K562 (cell line): ENCODE measurements around the gene NAA40. TPM values are rescaled to one million over a fixed set of nuclear protein-coding genes. Genes with fewer than 3 reads are reported as not detected.

Experiments
- MYBL2 ChIP-seq, 2 experiments: fragments of 450-650 bp in 1 of 2; sonication (generic) in 1 of 2; formaldehyde crosslinking in 1 of 2; IDR thresholded peaks; 2 replicates each; pipeline versions ENCODE4 v1.6.1 to v1.8.1; 2017 to 2022; ENCODE audit warnings: borderline replicate concordance in 1 of 2, inconsistent platforms in 1 of 2, low read depth in 1 of 2, mild to moderate bottlenecking in 1 of 2, missing genetic modification reagents in 1 of 2, moderate library complexity in 1 of 2
- NCOA2 ChIP-seq, 2 experiments: fragments of 450-650 bp; IDR thresholded peaks; 2 replicates each; pipeline ENCODE4 v1.6.1; 2018; ENCODE audit warnings: mild to moderate bottlenecking in 2 of 2, moderate library complexity in 1 of 2; ENCODE audit not compliant: partially characterized antibody in 2 of 2
- RFX7 ChIP-seq: fragments of 250-450 bp; sonication (Bioruptor Pico); IDR thresholded peaks from 2 replicates; pipeline ENCODE4 v1.5.1; 2021; ENCODE audit warnings: mild to moderate bottlenecking
- ZNF133 ChIP-seq: fragments of 250-450 bp; sonication (Bioruptor Pico); IDR thresholded peaks from 2 replicates; pipeline ENCODE4 v1.4.0; 2020; ENCODE audit warnings: mild to moderate bottlenecking
- ZNF431 ChIP-seq: sonication (generic); formaldehyde crosslinking; IDR thresholded peaks from 2 replicates; pipeline ENCODE4 v1.8.0; 2022; ENCODE audit warnings: mild to moderate bottlenecking, missing genetic modification reagents
- ZNF586 ChIP-seq: fragments of 450-650 bp; formaldehyde crosslinking; conservative IDR thresholded peaks from 2 replicates; pipeline ENCODE4 v1.4.0; 2020; ENCODE audit warnings: mild to moderate bottlenecking, moderate library complexity
- polyA plus RNA-seq, 8 experiments: library from polyadenylated mRNA; depleted of rRNA in 4 of 8; stranded (reverse) in 5 of 8; unstranded in 3 of 8; fragments of >200 nt; fragmentation: Nextera tagmentation in 2 of 8; fragmentation: Illumina TruSeq in 1 of 8; extraction: Ambion mirVana in 2 of 8; extraction: Trizol in 1 of 8; gene quantifications; 2 replicates each; pipeline versions ENCODE4 v1.2.1 to v1.2.3, GENCODE V29; 2011 to 2014; ENCODE audit warnings: inconsistent platforms in 1 of 8, missing spikeins in 1 of 8
- total RNA-seq, 7 experiments: library from RNA; depleted of rRNA in 6 of 7; stranded (reverse); fragments of >200 nt in 6 of 7; fragmentation: Illumina TruSeq in 2 of 7; extraction: Trizol in 2 of 7; gene quantifications; 2 replicates each; pipeline versions ENCODE4 v1.2.1 to v1.2.3, GENCODE V29; 2011 to 2021; ENCODE audit warnings: low replicate concordance in 1 of 7
- TF ChIP-seq, protein P1 (sequence below), 2 experiments: fragments of 450-650 bp; formaldehyde crosslinking in 1 of 2; IDR thresholded peaks; 2 replicates each; pipeline versions ENCODE4 v1.4.0 to v1.6.1; 2014 to 2020; ENCODE audit warnings: mild to moderate bottlenecking in 2 of 2, borderline replicate concordance in 1 of 2, low read depth in 1 of 2
- TF ChIP-seq, protein P2 (sequence below): fragments of 450-650 bp; IDR thresholded peaks from 2 replicates; pipeline ENCODE4 v1.6.1; 2018; ENCODE audit warnings: mild to moderate bottlenecking, low read depth; ENCODE audit not compliant: partially characterized antibody
- TF ChIP-seq, protein P3 (sequence below), 2 experiments: fragments of 450-650 bp; IDR thresholded peaks; 2 replicates each; pipeline ENCODE4 v1.6.1; 2018; ENCODE audit warnings: mild to moderate bottlenecking in 2 of 2, low read depth in 1 of 2; ENCODE audit not compliant: partially characterized antibody in 2 of 2

NAA40 gene
- total and polyA plus RNA-seq, 9 of the 15 experiments (the other 6 are each of a cell fraction or from before 2014, with no cell fraction given) = 6.2 to 39.0 (median 23.1) TPM

DNA sequence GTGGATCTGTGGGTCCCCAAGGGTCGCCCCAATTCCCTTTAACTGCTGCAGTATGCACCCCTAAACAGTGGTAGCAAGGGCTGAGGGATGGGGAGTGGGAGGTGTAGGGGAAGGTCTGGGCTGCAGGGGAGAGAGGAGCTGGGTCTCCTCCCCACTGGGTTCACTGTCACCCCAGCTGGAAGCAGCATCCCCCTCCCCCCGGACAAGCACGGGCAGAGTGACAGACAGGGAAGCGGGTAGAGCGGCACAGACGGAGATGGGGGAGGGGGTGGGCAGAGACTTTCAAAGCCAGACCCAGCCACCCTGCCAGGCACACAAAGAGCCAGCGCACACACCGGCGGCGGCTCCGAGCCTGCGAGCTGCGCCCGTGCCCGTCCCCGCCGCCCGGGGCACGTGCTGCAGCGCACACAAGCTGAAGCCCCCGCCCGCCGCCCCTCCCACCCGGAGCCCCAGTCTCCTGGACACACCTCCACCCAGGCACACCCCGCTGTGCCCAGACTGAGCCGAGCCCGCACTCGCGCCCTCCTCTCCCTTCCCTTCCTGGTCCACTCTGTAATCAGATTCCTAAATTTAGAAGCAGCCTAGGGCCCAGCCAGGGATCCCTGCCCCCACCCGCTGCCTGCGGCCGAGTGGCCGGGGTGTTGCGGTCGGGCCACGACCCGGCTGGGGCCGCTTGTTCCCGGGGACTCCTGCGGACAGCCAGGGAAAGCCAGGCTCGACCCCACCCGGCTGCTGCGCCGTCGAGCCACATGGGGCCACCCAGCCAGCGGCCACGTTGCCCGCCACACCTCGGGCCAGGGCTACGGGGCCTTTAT, 20.9 kb upstream of the NAA40 start (continued):
- TF ChIP-seq, protein P1, sequence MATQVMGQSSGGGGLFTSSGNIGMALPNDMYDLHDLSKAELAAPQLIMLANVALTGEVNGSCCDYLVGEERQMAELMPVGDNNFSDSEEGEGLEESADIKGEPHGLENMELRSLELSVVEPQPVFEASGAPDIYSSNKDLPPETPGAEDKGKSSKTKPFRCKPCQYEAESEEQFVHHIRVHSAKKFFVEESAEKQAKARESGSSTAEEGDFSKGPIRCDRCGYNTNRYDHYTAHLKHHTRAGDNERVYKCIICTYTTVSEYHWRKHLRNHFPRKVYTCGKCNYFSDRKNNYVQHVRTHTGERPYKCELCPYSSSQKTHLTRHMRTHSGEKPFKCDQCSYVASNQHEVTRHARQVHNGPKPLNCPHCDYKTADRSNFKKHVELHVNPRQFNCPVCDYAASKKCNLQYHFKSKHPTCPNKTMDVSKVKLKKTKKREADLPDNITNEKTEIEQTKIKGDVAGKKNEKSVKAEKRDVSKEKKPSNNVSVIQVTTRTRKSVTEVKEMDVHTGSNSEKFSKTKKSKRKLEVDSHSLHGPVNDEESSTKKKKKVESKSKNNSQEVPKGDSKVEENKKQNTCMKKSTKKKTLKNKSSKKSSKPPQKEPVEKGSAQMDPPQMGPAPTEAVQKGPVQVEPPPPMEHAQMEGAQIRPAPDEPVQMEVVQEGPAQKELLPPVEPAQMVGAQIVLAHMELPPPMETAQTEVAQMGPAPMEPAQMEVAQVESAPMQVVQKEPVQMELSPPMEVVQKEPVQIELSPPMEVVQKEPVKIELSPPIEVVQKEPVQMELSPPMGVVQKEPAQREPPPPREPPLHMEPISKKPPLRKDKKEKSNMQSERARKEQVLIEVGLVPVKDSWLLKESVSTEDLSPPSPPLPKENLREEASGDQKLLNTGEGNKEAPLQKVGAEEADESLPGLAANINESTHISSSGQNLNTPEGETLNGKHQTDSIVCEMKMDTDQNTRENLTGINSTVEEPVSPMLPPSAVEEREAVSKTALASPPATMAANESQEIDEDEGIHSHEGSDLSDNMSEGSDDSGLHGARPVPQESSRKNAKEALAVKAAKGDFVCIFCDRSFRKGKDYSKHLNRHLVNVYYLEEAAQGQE (IDR thresholded peaks at IDR 0.05; ENCODE audit: borderline replicate concordance) = no peak; the same call in 1 of the 2 replicates
- TF ChIP-seq, protein P1 (CRISPR knock-in tag; IDR thresholded peaks at IDR 0.05; ENCODE audit: low read depth) = no peak
- TF ChIP-seq RFX7 (CRISPR knock-in tag) (no peak), MYBL2 (IDR thresholded peaks at IDR 0.05; ENCODE audit: low read depth) (no peak), MYBL2 (CRISPR knock-in tag; IDR thresholded peaks at IDR 0.05; ENCODE audit: borderline replicate concordance) (no peak), ZNF431 (CRISPR knock-in tag) (no peak), ZNF586 (CRISPR knock-in tag) (no peak), NCOA2 (IDR thresholded peaks at IDR 0.05; ENCODE audit: partially characterized antibody in 2 of 2) (no peak), ZNF133 (CRISPR knock-in tag) (no peak)
- TF ChIP-seq, protein P2, sequence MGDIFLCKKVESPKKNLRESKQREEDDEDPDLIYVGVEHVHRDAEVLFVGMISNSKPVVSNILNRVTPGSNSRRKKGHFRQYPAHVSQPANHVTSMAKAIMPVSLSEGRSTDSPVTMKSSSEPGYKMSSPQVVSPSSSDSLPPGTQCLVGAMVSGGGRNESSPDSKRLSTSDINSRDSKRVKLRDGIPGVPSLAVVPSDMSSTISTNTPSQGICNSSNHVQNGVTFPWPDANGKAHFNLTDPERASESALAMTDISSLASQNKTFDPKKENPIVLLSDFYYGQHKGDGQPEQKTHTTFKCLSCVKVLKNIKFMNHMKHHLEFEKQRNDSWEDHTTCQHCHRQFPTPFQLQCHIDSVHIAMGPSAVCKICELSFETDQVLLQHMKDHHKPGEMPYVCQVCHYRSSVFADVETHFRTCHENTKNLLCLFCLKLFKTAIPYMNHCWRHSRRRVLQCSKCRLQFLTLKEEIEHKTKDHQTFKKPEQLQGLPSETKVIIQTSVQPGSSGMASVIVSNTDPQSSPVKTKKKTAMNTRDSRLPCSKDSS = no peak
- TF ChIP-seq, protein P3, sequence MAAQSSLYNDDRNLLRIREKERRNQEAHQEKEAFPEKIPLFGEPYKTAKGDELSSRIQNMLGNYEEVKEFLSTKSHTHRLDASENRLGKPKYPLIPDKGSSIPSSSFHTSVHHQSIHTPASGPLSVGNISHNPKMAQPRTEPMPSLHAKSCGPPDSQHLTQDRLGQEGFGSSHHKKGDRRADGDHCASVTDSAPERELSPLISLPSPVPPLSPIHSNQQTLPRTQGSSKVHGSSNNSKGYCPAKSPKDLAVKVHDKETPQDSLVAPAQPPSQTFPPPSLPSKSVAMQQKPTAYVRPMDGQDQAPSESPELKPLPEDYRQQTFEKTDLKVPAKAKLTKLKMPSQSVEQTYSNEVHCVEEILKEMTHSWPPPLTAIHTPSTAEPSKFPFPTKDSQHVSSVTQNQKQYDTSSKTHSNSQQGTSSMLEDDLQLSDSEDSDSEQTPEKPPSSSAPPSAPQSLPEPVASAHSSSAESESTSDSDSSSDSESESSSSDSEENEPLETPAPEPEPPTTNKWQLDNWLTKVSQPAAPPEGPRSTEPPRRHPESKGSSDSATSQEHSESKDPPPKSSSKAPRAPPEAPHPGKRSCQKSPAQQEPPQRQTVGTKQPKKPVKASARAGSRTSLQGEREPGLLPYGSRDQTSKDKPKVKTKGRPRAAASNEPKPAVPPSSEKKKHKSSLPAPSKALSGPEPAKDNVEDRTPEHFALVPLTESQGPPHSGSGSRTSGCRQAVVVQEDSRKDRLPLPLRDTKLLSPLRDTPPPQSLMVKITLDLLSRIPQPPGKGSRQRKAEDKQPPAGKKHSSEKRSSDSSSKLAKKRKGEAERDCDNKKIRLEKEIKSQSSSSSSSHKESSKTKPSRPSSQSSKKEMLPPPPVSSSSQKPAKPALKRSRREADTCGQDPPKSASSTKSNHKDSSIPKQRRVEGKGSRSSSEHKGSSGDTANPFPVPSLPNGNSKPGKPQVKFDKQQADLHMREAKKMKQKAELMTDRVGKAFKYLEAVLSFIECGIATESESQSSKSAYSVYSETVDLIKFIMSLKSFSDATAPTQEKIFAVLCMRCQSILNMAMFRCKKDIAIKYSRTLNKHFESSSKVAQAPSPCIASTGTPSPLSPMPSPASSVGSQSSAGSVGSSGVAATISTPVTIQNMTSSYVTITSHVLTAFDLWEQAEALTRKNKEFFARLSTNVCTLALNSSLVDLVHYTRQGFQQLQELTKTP (IDR thresholded peaks at IDR 0.05; ENCODE audit: low read depth in 1 of 2, partially characterized antibody in 2 of 2) = peak in 1 of 2 experiments; percentile 43
